GM19328 (cell line): ENCODE results near the gene ARRDC1.
"Not testable (repeated sequence)": the region's sequence is repeated elsewhere in the genome, so short reads cannot be mapped to it uniquely, and the experiment has no call there.

Source experiments
- ATAC-seq: cut with Tn5 transposase; IDR thresholded peaks from one replicate; pipeline ENCODE4 v1.9.1; 2021; ENCODE audit warnings: mild to moderate bottlenecking, moderate library complexity; ENCODE audit not compliant: unreplicated experiment

The ARRDC1 gene

DNA sequence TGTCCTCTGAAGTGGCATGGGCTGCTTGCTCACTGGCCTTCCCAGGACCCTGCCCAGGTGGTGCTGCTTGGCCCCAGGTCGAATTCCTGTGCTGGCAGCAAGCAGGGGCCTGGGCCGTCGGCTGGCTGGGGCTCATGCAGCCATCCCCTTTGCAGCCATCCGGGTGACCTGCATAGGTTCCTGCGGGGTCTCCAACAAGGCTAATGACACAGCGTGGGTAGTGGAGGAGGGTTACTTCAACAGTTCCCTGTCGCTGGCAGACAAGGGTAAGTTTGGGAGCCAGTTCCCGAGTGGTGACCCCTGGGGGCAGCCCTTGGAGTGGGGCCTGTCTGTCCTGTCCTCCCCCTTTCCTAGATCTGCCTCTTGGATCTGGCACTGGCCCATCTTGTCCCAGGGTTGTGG, 7.3 kb downstream of the ARRDC1 start:
- ATAC-seq: no peak

DNA sequence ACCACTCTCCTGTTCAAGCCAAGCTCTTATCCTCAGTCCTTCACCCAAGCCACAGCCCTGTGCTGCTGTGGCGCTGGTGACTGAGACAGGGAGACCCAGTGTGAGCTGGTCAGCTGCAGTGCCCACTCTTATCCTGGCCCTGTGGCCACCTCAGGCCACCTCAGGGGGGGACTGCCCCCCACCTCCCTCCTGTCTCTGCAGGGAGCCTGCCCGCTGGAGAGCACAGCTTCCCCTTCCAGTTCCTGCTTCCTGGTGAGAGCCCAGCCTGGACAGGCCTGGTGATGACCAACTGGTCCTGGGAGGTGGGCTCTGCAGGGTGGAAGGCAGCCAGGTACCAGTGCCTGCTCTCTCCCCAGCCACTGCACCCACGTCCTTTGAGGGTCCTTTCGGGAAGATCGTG, 7.8 kb downstream of the ARRDC1 start:
- ATAC-seq: no peak

DNA sequence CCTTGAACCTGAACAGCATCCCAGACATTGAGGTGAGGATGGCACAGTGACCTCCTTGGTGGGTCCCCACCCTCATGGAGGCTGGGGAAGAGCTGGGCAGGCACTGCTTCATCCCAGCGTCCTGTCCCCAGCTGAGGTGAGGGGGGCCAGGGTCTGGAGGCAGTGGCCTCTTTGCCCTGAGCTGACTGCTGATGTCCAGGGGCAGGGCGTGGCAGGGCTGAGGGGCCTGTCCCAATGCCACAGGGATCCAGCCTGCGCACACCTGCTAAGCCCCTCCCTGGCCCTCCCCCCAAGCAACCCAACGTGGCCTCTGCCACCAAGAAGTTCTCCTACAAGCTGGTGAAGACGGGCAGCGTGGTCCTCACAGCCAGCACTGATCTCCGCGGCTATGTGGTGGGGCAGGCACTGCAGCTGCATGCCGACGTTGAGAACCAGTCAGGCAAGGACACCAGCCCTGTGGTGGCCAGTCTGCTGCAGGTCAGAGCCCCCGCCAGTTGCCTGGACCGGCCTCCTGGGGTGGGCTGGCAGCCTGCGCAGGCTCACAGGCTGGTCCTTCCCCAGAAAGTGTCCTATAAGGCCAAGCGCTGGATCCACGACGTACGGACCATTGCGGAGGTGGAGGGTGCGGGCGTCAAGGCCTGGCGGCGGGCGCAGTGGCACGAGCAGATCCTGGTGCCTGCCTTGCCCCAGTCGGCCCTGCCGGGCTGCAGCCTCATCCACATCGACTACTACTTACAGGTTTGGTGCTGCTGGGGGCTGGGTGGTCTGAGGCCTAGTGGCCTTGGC, 8.4 kb downstream of the ARRDC1 start:
- ATAC-seq: no peak

DNA sequence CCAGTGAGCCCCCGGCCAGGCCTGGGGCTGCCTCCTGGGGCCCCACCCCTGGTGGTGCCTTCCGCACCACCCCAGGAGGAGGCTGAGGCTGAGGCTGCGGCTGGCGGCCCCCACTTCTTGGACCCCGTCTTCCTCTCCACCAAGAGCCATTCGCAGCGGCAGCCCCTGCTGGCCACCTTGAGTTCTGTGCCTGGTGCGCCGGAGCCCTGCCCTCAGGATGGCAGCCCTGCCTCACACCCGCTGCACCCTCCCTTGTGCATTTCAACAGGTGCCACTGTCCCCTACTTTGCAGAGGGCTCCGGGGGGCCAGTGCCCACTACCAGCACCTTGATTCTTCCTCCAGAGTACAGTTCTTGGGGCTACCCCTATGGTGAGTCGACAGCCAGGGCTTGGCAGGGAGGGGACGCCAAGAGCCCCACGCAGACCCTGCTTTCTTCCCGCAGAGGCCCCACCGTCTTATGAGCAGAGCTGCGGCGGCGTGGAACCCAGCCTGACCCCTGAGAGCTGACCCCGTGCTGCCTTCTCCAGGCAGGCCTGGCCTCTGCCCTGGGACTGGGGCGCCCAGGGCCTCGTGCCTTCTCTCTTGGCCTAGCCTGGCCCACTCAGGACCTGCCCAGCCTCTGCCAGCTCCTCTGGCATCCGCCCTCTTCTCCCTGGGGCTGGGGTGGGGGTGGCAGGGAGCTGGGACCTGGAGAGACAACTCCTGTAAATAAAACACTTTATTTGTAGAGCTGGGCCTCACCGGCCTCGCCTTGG, 9.3 kb downstream of the ARRDC1 start:
- no peak for ATAC-seq

DNA sequence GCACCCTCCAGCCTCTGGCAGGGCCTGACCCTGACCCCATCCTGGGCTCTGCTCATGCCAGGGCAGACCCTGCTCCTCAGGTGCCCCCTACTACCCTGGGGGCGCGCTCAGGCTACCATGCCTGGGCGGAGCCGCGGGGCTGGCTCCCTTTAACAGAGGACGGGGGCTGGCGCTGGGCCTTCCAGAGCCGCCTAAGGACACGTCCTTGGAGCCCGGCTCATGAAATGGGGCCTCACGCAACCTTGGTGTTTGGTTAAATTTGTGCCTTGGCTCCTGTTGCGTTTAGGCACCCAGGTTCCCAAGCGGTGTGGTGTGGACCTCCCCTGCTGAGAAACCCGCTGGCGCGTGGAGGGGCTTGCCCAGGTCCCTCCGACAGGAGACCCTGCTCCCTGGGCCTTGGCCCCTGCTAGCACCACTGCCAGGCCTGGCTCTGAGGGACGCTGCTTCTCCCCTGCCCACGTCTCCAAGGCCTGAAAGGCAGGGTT, 9.9 kb downstream of the ARRDC1 start:
- ATAC-seq: no peak

DNA sequence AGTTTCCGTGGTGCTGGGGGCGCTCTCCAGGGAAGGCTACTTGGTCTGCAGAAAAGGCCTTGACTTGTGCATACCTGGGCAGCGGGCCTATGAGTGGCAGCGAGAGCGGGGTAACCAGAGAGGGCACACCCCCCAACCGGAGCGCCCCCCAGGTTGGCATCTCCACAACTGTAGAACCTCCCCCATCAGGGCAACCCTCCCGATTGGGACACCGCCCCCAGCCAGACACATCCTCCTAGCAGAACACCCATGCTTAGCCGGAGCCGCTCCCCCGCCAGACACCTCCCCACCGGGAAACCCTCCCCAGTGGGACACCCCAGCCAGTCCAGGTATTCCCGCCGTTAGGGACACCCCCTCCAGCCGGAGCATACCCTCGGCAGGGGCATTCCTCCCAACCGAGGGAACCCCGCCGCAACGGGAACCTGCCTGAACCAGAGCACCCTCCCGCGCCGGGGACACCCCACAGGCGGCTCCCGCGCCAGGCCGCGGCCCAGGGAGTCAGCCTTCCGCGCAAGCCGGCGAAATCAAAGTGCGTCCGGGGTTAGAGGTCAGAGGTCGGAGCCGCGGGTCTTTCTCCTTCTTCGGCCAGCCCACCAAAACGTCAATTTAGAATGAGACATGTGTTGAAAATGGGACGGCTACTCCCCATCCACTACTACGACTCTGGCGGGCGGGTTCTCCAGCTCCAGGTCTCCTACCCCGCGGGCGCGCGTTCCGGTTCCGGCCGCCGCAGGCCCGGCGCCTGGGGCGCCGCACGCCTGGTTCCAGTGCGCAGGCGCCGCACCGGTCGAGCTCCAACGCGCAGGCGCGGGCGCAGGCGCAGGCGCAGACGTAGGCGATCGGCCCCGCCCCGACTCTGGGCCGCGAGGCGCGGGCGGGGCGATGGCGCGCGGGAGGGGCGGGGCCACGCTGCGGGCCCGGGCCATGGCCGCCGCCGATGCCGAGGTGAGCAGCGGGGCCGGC, 12.9 kb downstream of the ARRDC1 start, which contains the start of gene EHMT1:
EHMT1 (plus strand) TSS at position 901 of the 963 bp plus-strand sequence; CDS start at position 925, 24 bp downstream.
- ATAC-seq: peak; percentile 72

DNA sequence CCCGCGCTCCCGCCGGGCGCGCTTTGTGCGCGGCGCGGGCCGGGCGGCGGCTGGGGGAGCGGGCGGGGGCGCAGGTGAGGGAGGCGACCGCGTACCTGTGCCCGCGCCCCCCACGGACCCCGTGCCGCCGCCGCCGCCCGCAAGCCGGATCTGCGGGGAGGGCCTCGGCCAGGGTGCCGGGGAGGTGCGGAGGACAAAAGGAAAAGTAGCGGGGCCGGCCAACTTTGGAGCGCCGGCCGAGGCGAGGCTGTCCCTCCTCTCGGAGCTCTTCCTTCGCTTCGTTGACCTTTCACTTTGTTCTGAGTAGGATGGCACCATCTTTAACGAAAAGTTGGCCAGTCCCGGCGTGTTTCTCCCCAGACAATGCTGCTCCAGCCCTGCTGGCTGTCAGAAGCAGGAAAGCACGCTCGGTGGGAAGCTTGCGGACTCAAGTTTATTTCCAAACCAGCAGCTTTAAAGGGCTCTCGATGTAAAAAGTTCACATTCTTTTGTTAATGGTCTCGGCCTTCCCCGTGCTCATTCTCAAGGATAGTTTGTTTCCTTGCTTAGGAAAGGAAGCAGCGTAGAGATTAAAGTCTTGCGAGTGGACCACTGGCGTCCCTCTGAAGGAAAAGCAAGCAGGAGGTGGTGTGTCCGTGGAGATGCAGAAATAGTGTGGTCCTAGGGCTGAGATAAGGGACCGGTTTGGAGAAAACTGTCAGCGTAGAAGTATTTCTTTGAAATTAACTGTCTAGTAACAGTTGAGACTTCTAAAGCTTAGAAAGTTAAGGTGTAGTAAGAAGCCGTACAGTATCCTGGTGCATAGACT, 14.0 kb downstream of the ARRDC1 start:
- peak; percentile 19 for ATAC-seq

DNA sequence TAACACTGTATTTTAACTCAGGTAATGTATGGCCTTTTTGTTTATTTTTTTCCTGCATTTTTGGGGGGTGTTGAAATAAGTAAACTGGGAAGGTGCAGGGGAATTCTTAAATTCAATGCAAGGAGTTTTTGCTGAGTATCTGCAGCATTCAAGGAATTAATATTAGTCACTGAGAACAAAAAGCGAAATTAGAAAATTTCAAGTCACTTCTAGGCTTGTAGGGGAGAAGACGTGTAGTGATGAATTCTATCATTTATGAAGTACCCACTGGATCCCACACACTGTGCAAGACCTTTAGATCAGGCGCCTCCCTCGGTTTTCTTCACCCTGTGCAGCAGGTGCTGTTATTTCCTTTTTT, 14.5 kb downstream of the ARRDC1 start:
- ATAC-seq: no peak

DNA sequence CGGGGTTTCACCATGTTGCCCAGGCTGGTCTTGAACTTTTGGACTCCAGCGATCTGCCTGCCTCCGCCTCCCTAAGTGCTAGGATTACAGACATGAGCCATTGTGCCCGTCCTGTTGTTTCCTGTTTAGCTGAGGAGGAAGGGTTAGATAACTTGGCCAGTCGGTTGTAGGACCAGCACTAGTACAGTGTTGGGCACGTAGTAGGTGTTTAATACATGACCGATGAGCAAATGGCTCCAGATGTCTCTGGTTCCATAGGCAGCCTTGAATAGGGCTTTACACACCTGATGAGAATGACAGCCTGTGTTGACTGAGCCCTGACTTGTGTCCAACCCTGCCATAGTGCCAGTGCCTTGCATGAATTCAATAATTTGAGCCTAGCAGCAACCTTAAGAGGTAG, 15.1 kb downstream of the ARRDC1 start:
- no peak for ATAC-seq

DNA sequence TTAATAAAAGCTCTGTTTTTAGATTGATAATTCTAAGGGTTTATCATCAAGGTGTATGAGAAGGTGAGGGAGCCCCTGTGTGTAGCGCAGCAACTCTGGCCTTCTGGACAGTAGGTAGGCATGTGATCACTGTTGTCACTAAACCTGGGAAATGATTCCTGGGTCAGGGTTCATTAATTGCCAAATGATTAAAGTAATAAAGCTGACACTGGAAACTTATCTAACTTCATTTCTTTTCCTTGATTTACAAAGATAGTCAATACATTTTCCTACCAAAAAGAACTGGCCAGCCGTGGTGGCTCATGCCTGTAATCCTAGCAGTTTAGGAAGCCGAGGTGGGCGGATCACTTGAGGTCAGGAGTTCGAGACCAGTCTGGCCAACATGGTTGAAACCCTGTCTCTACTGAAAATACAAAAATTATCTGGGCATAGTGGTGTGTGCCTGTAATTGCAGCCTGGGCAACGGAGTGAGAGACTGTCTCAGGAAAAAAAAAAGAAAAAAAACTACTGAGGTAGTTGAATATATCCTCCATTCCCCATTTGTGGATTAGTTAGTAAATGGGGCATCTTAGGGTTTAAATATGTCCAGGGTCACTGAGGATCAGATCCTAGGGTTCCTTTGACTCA, 15.8 kb downstream of the ARRDC1 start:
- no peak for ATAC-seq

DNA sequence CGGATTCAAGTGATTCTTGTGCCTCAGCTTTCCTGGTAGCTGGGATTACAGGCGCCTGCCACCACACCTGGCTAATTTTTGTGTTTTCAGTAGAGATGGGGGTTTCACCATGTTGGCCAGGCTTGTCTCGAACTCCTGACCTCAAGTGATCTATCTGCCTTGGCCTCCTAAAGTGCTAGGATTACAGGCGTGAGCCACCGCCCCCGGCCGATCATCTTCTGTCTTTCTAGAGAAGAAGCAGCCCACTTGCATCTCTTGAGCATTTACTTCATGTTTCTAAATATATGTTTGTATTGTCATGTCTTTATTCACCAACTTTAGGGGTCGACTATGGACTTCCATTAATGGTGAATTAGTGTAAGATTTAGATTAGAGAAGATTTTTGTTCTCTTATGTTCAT, 16.7 kb downstream of the ARRDC1 start:
- ATAC-seq: not testable (repeated sequence)

DNA sequence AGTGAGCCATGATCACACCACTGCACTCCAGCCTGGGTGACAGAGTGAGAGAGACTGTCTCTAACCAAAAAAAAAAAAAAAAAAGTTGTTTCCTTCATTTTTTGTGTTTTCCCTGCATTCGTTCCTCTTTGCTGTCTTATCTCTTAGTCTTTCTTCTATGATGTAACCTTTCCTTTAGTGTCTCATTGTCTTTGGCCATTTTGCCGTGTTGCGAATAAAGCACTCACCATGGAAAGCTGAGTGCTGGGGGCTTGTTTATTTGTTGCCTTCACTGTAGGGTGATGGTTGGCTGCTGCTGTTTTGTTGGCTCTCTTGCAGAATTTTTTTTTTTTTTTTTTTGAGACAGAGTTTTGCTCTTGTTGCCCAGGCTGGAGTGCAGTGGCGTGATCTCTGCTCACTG, 21.0 kb downstream of the ARRDC1 start:
- ATAC-seq: no peak

DNA sequence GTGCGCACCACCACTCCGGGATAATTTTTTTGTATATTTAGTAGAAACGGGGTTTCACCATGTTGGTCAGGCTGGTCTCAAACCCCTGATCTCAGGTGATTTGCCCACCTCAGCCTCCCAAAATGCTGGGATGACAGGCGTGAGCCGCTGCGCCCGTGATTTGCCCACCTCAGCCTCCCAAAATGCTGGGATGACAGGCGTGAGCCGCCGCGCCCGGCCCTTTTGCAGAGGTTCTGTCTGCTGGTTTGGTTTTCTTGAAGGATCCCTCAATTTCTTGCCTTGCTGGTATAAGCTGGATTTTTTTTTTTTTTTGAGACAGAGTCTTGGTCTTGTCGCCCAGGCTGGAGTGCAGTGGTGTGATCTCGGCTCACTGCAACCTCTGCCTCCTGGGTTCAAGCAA, 21.9 kb downstream of the ARRDC1 start:
- not testable (repeated sequence) for ATAC-seq

DNA sequence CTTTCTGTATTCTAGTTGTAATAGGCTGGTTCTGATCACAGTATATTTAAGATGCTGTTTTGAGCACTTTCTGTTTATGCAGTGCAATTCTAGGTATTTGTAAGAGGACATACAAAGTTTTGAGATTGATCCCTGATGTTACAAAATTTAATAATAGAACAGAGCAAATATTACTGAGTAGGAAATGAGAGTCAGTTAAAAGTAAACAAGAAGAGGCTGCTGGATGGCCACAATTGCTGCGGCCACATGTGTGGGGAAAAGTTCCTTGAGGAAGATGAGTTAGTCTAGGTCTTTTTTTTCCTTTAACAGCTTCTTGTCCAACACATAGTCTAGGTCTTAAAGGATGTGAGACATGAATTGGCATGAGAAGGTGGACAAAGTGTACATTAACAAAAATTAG, 24.6 kb downstream of the ARRDC1 start:
- ATAC-seq: no peak

DNA sequence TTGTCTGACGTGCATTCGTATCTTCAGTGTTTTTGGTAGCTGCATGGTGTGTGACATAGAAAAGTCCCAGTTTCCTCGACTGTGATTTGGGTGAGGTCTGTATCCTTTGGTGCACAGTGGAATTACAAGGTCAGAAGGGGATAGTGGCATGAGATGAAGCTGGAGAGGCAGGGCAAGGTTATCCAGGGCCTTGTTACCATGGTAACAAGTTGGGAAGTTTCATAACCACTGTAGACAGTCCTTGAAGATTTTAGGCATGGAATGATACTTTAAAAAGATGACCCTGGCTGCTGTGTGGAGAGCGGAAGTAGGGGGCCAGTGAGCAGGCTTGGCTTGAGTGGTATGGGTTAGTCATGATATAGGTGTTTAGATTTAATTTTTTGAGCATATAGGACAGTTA, 25.2 kb downstream of the ARRDC1 start:
- ATAC-seq: no peak

DNA sequence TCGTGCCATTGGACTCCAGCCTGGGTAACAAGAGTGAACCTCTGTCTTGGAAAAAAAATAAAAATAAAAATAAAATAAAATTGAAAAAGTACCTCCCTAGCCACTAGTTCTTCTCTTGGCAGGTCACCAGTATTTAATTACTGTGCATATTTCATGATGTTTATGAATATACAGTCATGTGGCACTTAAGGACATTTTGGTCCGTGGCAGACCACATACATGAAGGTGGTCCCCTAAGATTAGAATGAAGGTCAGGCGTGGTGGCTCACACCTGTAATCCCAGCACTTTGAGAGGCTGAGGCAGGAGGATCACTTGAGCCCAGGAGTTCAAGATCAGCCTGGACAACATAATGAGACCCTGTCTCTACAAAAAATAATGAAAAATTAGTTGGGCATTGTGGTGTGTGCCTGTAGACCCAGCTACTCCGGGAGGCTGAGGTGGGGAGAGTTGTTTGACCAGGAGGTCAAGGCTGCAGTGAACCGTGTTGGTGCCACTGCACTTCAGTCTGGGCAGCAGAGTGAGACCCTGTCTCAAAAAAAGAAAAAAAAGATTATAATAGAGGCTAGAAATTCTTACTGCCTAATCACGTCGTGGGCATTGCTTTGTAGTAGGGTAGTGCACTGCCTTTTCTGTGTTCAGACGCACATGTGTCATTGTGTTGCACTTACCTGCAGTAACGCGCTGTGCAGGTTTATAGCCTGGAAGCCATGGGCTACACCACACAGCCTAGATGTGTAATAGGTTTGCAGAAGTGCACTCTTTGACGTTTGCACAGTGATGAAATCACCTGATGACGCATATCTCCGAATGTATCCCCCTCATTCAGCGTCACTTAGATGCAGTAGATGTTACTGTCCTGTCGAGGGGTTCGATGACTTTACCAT, 26.1 kb downstream of the ARRDC1 start:
- no peak for ATAC-seq

DNA sequence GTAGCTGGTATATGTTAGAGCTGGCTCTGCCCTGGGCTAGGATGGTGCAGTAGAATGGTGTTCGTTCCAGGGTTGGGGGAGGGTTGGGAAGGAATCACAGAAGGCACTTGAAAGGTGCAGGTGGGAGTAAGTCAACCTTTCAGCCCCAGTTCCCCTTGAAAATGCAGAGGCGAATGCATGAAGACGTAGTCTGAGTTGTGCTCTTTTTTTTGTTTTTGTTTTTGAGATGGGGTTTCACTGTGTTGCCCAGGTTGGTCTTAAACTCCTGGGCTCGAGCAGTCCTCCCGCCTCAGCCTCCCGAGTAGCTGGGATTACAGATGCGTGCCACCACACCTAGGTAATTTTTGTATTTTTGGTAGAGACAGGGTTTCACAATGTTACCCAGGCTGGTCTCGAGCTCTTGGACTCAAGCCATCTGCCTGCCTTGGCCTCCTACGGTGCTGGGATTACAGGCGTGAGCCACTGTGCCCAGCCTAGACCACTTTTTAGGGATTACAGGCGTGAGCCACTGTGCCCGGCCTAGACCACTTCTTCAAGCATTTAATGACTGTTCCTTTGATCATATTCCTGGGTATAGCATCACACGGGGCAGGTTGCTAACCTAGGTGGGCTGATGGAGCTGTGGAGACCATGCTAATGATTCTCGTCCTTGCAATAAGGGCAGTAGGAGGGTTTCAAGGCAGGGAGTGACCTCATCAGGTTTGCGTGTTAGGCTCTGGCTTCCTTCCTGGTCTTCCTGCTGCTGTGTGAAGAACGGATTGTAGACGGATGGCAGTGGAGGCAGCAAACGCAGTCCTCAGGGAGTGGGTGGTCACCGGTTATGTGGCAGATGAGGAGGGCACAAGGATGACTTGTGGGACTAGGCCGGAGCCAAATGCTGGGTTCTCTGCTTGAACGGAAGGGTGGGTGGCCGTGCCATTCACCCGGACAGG, 27.0 kb downstream of the ARRDC1 start:
- no peak for ATAC-seq

DNA sequence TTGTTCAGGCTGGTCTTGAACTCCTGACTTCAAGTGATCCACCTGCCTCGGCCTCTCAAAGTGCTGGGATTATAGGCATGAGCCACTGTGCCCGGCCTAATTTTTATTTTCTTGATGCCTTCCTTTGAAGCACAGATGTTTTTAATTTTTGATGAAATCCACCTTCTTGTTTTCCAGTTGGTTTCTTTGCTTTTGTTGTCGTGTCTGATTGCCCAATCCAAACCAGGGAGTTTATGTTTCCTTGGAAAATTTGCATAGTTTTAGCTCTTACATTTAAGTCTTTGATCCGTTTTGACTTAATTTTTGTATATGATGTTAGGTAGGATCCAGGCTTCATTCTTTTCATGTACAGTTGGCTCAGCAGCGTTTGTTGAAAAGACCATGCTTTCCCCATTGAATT, 28.5 kb downstream of the ARRDC1 start:
- no peak for ATAC-seq
